ENCODE measurements around the gene CCNQ.

Gene CCNQ

DNA sequence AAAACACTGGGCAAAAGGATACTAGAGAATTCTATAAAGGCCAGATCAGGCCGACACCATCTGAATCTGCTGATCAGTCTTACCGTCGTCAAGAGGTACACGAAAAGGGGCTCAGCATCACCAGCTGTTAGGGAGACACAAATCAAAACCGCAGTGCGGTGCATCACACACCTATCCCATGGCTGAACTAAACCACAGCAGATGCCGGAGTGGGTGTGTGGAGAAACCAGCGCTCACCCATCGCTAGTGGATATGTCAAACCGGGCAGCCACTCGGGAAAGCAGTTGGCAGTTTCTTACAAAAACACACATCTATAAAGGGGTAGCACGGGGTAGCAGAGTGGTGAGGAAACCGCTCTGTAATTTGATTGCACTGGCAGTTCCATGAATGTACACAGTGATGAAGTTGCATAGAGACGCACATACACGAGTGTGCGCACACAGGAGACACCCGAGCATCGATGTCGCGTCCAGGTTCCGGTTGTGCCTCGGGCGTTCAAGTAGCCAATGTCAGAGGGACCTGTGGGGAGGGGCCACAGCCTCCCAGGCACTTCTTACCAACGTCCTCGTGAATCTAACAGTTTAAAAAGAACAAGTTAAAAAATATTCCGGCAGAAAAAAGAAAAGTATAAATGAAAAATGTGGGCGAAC, 23.1 kb upstream of the CCNQ start:
- H3K27me3 ChIP-seq (ENCODE audit: control insufficient read depth in 1 of 2, insufficient read depth in 2 of 2, low read length in 2 of 2) = no peaks in the 10 kb centered on the region
- no peak overlapping the region for H3K27ac ChIP-seq (ENCODE audit: low read depth, low read length)

DNA sequence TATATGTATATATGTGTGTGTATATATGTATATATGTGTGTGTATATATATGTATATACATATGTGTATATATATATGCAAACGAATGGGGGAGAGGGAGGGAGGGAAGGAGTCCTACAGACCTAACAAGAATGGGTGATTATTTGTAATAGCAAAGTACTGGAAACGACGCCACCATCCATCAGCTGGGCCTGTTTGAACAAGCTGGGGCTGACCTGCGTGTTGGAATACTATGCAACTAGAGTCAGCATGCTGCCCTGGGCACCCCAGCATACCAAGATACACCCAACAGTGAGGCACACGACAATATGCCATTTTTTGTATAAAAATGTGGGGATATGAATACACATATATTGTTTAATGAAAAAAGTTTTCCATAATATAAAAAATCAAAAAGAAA, 21.6 kb upstream of the CCNQ start:
- Histone ChIP-seq H3K9me3 (ENCODE audit: control insufficient read depth in 1 of 2, low read length in 2 of 2) (no peaks in the 10 kb centered on the region), H3K4me1 (ENCODE audit: control insufficient read depth in 1 of 2, insufficient read depth in 2 of 2, low read length in 2 of 2) (no peaks in the 10 kb centered on the region), H3K9ac (ENCODE audit: low read depth in 1 of 2, low read length in 2 of 2) (no peak overlapping the region), H3K27me3 (ENCODE audit: control insufficient read depth in 1 of 2, insufficient read depth in 2 of 2, low read length in 2 of 2) (no peaks in the 10 kb centered on the region), H3K27ac (ENCODE audit: low read depth, low read length) (no peak overlapping the region), H3K36me3 (ENCODE audit: control insufficient read depth in 1 of 2, insufficient read depth in 2 of 2, low read length in 2 of 2) (no peaks in the 10 kb centered on the region), H3K4me3 (ENCODE audit: low read depth in 1 of 2, low read length in 2 of 2) (no peak overlapping the region)

More for the DNA sequence above, 23.1 kb upstream of the CCNQ start:
- Histone ChIP-seq H3K4me1 (ENCODE audit: control insufficient read depth in 1 of 2, insufficient read depth in 2 of 2, low read length in 2 of 2) (no peaks in the 10 kb centered on the region), H3K36me3 (ENCODE audit: control insufficient read depth in 1 of 2, insufficient read depth in 2 of 2, low read length in 2 of 2) (no peaks in the 10 kb centered on the region), H3K4me3 (ENCODE audit: low read depth in 1 of 2, low read length in 2 of 2) (no peak overlapping the region), H3K9ac (ENCODE audit: low read depth in 1 of 2, low read length in 2 of 2) (no peak overlapping the region), H3K9me3 (ENCODE audit: control insufficient read depth in 1 of 2, low read length in 2 of 2) (no peaks in the 10 kb centered on the region)

DNA sequence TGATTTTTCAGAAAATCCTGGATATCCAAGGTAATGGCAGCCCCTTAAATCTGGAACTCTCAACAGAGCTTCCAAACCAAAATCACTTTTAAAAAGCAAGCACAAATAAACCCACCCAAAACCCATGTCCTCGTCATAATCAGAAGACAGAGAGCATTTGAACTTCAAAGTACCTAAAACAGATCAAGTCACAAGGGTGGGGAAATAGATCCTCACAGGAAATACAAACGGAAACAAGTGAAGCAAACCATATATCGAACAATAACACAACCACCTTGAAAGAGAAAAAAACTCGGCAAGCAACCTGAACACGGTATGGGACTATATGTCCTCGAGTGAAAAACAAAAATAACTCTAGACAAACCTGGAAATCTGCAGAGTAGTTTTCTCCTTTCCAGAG, 15.9 kb upstream of the CCNQ start:
- H3K4me1 ChIP-seq (ENCODE audit: control insufficient read depth in 1 of 2, insufficient read depth in 2 of 2, low read length in 2 of 2) = no peaks in the 10 kb centered on the region
- H3K9ac ChIP-seq (ENCODE audit: low read depth in 1 of 2, low read length in 2 of 2) = no peak overlapping the region
- H3K27ac ChIP-seq (ENCODE audit: low read depth, low read length) = no peak overlapping the region
- no peaks in the 10 kb centered on the region for H3K36me3 ChIP-seq (ENCODE audit: control insufficient read depth in 1 of 2, insufficient read depth in 2 of 2, low read length in 2 of 2)
- no peaks in the 10 kb centered on the region for H3K9me3 ChIP-seq (ENCODE audit: control insufficient read depth in 1 of 2, low read length in 2 of 2)
- H3K27me3 ChIP-seq (ENCODE audit: control insufficient read depth in 1 of 2, insufficient read depth in 2 of 2, low read length in 2 of 2) = no peaks in the 10 kb centered on the region
- no peak overlapping the region for H3K4me3 ChIP-seq (ENCODE audit: low read depth in 1 of 2, low read length in 2 of 2)

DNA sequence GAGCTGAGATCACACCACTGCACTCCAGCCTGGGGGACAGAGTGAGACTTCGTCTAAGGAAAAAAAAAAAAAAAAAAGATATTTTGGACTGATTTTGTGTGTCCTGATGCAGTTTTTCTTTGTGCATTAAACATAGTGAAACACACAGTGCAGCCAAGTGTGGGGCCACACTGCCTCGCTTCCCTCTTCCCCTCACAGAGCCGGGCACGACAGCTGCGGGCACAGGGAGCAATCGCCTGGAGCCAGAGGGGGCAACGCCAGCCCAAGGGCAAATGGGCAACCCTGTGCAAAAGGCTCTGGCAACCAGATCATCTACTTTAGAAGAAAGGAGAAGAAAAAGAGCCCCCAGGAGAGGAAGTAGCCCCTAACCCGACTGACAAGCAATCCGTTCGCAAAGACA, 13.5 kb upstream of the CCNQ start:
- no peak overlapping the region for H3K27ac ChIP-seq (ENCODE audit: low read depth, low read length)
- no peak overlapping the region for H3K9ac ChIP-seq (ENCODE audit: low read depth in 1 of 2, low read length in 2 of 2)
- H3K9me3 ChIP-seq (ENCODE audit: control insufficient read depth in 1 of 2, low read length in 2 of 2) = no peaks in the 10 kb centered on the region
- H3K4me3 ChIP-seq (ENCODE audit: low read depth in 1 of 2, low read length in 2 of 2) = no peak overlapping the region
- no peaks in the 10 kb centered on the region for H3K4me1 ChIP-seq (ENCODE audit: control insufficient read depth in 1 of 2, insufficient read depth in 2 of 2, low read length in 2 of 2)
- H3K36me3 ChIP-seq (ENCODE audit: control insufficient read depth in 1 of 2, insufficient read depth in 2 of 2, low read length in 2 of 2) = no peaks in the 10 kb centered on the region
- H3K27me3 ChIP-seq (ENCODE audit: control insufficient read depth in 1 of 2, insufficient read depth in 2 of 2, low read length in 2 of 2) = no peaks in the 10 kb centered on the region

DNA sequence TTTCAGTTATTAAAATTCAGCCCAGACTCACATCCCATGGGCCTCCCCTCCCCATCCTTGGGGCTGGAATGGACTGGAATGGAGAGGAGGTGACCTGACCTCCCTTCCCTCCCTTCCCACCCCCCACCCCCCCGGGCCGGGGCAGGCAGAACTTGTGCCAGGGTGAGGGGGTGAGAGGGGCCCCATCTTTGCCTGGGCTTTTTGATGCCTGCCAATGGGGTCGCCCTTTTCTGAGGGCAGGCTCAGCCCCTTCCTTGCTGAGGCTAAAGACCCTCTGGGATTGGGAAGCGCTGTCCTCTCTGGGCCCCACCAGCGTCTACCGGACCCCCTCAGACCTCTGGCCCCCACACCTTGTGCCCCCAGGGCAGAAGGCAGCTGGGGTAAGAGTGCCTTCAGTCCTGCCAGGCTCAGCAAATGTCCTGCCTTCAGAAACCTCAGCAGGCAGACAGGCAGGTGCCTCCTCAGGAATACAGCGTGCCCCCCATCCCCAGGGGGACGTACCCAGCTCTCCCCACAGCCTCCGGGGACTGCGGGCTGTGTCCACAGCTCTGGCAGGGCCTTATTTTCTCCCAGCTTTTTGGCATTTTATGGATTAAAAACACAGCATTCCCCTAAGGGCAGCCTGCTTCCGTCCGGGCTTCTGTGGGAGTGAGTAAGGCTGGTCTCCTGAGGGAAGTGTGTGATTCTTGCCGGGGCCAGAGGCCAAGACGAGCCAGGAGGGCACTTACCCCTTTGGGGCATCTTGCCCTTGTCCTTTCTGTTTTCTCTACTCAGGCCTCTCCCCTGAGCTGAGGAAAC, 12.6 kb upstream of the CCNQ start:
- Histone ChIP-seq H3K9me3 (ENCODE audit: control insufficient read depth in 1 of 2, low read length in 2 of 2) (no peaks in the 10 kb centered on the region), H3K27me3 (ENCODE audit: control insufficient read depth in 1 of 2, insufficient read depth in 2 of 2, low read length in 2 of 2) (no peaks in the 10 kb centered on the region), H3K36me3 (ENCODE audit: control insufficient read depth in 1 of 2, insufficient read depth in 2 of 2, low read length in 2 of 2) (no peaks in the 10 kb centered on the region), H3K9ac (ENCODE audit: low read depth in 1 of 2, low read length in 2 of 2) (no peak overlapping the region), H3K4me3 (ENCODE audit: low read depth in 1 of 2, low read length in 2 of 2) (no peak overlapping the region), H3K4me1 (ENCODE audit: control insufficient read depth in 1 of 2, insufficient read depth in 2 of 2, low read length in 2 of 2) (no peaks in the 10 kb centered on the region), H3K27ac (ENCODE audit: low read depth, low read length) (no peak overlapping the region)

DNA sequence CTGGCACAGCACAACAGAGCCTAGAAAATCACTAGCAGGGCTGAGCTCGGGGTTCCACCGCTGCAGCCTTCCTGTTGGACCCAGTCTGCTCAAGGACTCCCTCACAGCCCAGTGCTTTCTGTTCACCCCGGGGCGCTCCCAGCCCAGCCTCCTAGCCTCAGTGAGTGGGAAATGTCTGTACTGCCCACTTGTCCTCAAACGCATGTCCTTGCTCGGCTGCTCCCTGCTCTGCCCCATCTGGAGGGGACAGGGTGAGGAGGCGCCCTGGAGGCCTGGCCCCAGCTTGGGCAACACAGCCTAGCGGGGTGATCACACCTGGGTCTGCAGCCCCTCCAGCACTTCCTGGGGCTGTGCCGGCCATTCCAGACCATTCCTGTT, 11.9 kb upstream of the CCNQ start:
- Histone ChIP-seq H3K4me1 (ENCODE audit: control insufficient read depth in 1 of 2, insufficient read depth in 2 of 2, low read length in 2 of 2) (no peaks in the 10 kb centered on the region), H3K9me3 (ENCODE audit: control insufficient read depth in 1 of 2, low read length in 2 of 2) (no peaks in the 10 kb centered on the region), H3K36me3 (ENCODE audit: control insufficient read depth in 1 of 2, insufficient read depth in 2 of 2, low read length in 2 of 2) (no peaks in the 10 kb centered on the region), H3K4me3 (ENCODE audit: low read depth in 1 of 2, low read length in 2 of 2) (no peak overlapping the region), H3K9ac (ENCODE audit: low read depth in 1 of 2, low read length in 2 of 2) (no peak overlapping the region), H3K27ac (ENCODE audit: low read depth, low read length) (no peak overlapping the region), H3K27me3 (ENCODE audit: control insufficient read depth in 1 of 2, insufficient read depth in 2 of 2, low read length in 2 of 2) (no peaks in the 10 kb centered on the region)

DNA sequence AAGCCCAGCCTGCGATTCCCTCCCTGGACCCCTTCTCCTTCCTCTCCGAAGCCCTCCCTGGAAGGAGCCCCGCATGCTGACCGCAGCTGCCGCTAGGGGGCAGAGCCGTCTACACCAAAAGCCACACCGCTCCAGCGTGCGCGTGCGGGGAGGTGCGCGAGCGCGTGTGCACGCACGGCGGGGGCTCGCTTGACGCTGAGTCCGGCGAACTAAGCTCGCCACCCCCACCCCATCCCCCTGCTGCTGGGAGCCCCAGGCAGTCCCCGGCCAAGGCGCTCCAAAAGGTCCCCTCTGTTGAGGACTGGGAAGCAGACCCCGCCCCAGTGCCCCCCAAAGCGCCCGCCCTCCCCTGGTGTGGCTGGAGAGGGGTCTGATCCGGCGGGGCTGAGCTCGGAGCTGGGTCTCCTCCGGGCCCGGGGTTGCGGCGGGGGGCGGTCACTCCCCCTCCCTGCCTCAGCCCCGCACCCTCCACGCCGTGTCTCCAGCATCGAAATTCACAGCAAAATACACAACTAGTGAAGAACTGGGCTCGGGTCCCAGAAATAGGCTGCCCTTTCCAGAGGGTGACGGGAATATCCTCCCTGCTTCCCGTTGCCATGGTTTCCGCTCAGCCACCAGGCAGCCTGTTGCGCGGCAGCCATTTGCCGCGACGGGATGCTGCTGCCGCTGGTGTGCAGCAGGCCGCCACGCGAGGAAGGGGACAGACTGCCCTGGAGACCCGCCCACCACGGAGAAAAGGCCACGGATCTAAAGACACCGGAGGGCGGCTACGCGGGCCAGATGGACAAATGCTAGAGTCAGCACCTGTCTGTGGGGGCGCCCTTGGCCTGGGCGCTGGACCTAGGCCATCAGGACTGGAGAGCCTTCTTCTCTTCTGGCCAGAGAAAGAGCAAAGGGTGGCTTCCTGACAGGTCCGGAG, 11.2 kb upstream of the CCNQ start:
- H3K9ac ChIP-seq (ENCODE audit: low read depth in 1 of 2, low read length in 2 of 2) = no peak overlapping the region

DNA sequence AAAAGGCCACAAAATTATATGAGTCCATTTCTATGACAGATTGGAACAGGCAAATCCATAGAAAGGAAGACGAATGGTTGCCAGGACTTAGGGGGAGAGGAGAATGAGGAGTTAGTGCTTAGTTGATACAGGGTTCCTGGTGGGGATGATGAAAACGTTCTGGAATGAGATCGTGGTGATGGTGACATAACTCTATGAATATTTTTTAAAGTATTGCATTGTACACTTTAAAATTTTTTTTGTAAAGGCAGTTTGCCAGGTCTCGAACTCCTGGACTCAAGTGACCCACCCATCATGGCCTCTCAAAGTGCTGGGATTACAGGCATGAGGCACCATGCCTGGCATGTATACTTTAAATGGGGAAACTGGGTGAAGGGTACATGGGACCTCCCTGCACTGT, 9.9 kb upstream of the CCNQ start:
- Histone ChIP-seq H3K27ac (ENCODE audit: low read depth, low read length) (no peak overlapping the region), H3K36me3 (ENCODE audit: control insufficient read depth in 1 of 2, insufficient read depth in 2 of 2, low read length in 2 of 2) (no peaks in the 10 kb centered on the region), H3K27me3 (ENCODE audit: control insufficient read depth in 1 of 2, insufficient read depth in 2 of 2, low read length in 2 of 2) (no peaks in the 10 kb centered on the region), H3K4me3 (ENCODE audit: low read depth in 1 of 2, low read length in 2 of 2) (no peak overlapping the region), H3K9ac (ENCODE audit: low read depth in 1 of 2, low read length in 2 of 2) (no peak overlapping the region), H3K4me1 (ENCODE audit: control insufficient read depth in 1 of 2, insufficient read depth in 2 of 2, low read length in 2 of 2) (no peaks in the 10 kb centered on the region), H3K9me3 (ENCODE audit: control insufficient read depth in 1 of 2, low read length in 2 of 2) (no peaks in the 10 kb centered on the region)

More for the DNA sequence above, 11.2 kb upstream of the CCNQ start:
- Histone ChIP-seq H3K4me1 (ENCODE audit: control insufficient read depth in 1 of 2, insufficient read depth in 2 of 2, low read length in 2 of 2) (no peaks in the 10 kb centered on the region), H3K36me3 (ENCODE audit: control insufficient read depth in 1 of 2, insufficient read depth in 2 of 2, low read length in 2 of 2) (no peaks in the 10 kb centered on the region), H3K27me3 (ENCODE audit: control insufficient read depth in 1 of 2, insufficient read depth in 2 of 2, low read length in 2 of 2) (no peaks in the 10 kb centered on the region), H3K27ac (ENCODE audit: low read depth, low read length) (no peak overlapping the region), H3K9me3 (ENCODE audit: control insufficient read depth in 1 of 2, low read length in 2 of 2) (no peaks in the 10 kb centered on the region), H3K4me3 (ENCODE audit: low read depth in 1 of 2, low read length in 2 of 2) (peak overlapping the region; percentile 22 to 40)

DNA sequence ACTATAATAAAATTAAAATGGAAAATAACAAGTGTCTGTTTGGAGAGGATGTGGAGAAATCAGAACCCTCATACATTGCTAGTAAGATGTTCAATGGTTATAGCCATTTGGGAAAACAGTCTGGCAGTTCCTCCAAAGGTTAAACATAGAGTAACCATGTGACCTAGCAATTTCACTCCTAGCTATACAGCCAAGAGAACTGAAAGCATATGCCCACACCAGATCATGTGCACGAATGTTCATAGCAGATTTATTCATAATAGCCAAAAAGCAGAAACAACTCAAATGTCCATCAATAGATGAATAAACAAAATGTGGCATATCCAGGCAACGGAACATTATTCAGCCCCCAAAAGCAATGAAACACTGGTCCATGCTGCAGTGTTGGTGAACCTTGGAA, 9.4 kb upstream of the CCNQ start:
- no peak overlapping the region for H3K9ac ChIP-seq (ENCODE audit: low read depth in 1 of 2, low read length in 2 of 2)
- no peaks in the 10 kb centered on the region for H3K4me1 ChIP-seq (ENCODE audit: control insufficient read depth in 1 of 2, insufficient read depth in 2 of 2, low read length in 2 of 2)
- H3K4me3 ChIP-seq (ENCODE audit: low read depth in 1 of 2, low read length in 2 of 2) = no peak overlapping the region
- H3K27me3 ChIP-seq (ENCODE audit: control insufficient read depth in 1 of 2, insufficient read depth in 2 of 2, low read length in 2 of 2) = no peaks in the 10 kb centered on the region
- no peak overlapping the region for H3K27ac ChIP-seq (ENCODE audit: low read depth, low read length)
- no peaks in the 10 kb centered on the region for H3K9me3 ChIP-seq (ENCODE audit: control insufficient read depth in 1 of 2, low read length in 2 of 2)
- H3K36me3 ChIP-seq (ENCODE audit: control insufficient read depth in 1 of 2, insufficient read depth in 2 of 2, low read length in 2 of 2) = no peaks in the 10 kb centered on the region

DNA sequence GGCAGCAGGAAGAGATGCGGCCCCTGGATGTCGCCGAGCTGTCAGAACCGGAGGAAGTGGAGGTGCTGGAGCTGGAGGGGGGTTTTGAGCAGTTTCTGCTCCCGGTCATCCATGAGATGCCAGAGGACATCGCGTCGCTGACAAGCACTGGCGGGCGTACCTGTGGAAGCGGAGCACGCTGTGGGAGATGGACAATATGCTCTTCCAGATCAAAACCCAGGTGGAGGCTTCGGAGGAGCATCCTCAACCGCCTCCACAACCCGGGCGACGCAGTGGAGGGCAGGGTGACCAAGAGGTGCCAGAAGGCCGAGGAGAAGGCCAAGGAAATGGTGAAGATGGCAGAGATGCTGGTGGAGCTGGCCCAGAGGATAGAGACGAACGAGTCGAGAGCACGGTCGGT, 7.6 kb upstream of the CCNQ start:
- Histone ChIP-seq H3K36me3 (ENCODE audit: control insufficient read depth in 1 of 2, insufficient read depth in 2 of 2, low read length in 2 of 2) (no peaks in the 10 kb centered on the region), H3K9ac (ENCODE audit: low read depth in 1 of 2, low read length in 2 of 2) (no peak overlapping the region), H3K9me3 (ENCODE audit: control insufficient read depth in 1 of 2, low read length in 2 of 2) (no peaks in the 10 kb centered on the region), H3K27ac (ENCODE audit: low read depth, low read length) (no peak overlapping the region), H3K4me3 (ENCODE audit: low read depth in 1 of 2, low read length in 2 of 2) (no peak overlapping the region), H3K27me3 (ENCODE audit: control insufficient read depth in 1 of 2, insufficient read depth in 2 of 2, low read length in 2 of 2) (no peaks in the 10 kb centered on the region), H3K4me1 (ENCODE audit: control insufficient read depth in 1 of 2, insufficient read depth in 2 of 2, low read length in 2 of 2) (no peaks in the 10 kb centered on the region)
